Activated CD8-positive, alpha-beta T cell treated with anti-CD3 and anti-CD28 coated beads for 36 hours (primary cell): ENCODE results near the gene ADAM19. TPM values are rescaled to one million over a fixed set of nuclear protein-coding genes. Genes with fewer than 3 reads are reported as not detected.

Experiments
- ATAC-seq: fragments of 200-7000 bp; cut with Tn5 transposase; one replicate; pipeline ENCODE4 v1.10.0; 2021; ENCODE audit warnings: mild to moderate bottlenecking, moderate library complexity
- CTCF ChIA-PET: fragments of 350-600 bp; sonication (Branson Sonifier 250); formaldehyde crosslinking; loops from one replicate; lab custom pipeline; 2021; ENCODE audit warnings: antibody characterized with exemption; lab: Charles Lee
- POLR2A ChIA-PET: fragments of 350-600 bp; sonication (Branson Sonifier 250); formaldehyde crosslinking; loops from one replicate; lab custom pipeline; 2021; ENCODE audit warnings: antibody characterized with exemption; lab: Charles Lee
- DNase-seq: peaks from one replicate; pipeline ENCODE4 v3.0.0-alpha.2; 2020
- H3K27ac Mint-ChIP-seq: one replicate; pipeline ENCODE4 v1.8.0; 2021; ENCODE audit warnings: mild to moderate bottlenecking, mixed read lengths
- H3K27me3 Mint-ChIP-seq: one replicate; pipeline ENCODE4 v1.8.0; 2021; ENCODE audit warnings: mixed read lengths
- H3K36me3 Mint-ChIP-seq: one replicate; pipeline ENCODE4 v1.8.0; 2021; ENCODE audit warnings: low read depth, mixed read lengths
- H3K4me1 Mint-ChIP-seq: one replicate; pipeline ENCODE4 v1.8.0; 2021; ENCODE audit warnings: low read depth, mixed read lengths
- H3K4me3 Mint-ChIP-seq: one replicate; pipeline ENCODE4 v1.8.0; 2021; ENCODE audit warnings: mild to moderate bottlenecking, moderate library complexity, mixed read lengths
- H3K9me3 Mint-ChIP-seq: one replicate; pipeline ENCODE4 v1.8.0; 2021; ENCODE audit warnings: mixed read lengths
- CTCF ChIP-seq: fragments of 200-600 bp; IDR thresholded peaks from one replicate; pipeline ENCODE4 v1.8.0; 2022; ENCODE audit warnings: antibody characterized with exemption, mild to moderate bottlenecking
- intact Hi-C: fragments of 100-400 bp; cut with micrococcal nuclease; formaldehyde crosslinking; loops from one replicate; pipeline ENCODE4 v1.10.0; 2022
- total RNA-seq, 2 experiments: library from RNA; stranded (reverse); gene quantifications; one replicate each; pipeline ENCODE4 v1.2.3, GENCODE V29; 2021

Gene ADAM19
- total RNA-seq, 2 experiments from 2014 or later: 12.3 to 12.9 TPM

DNA sequence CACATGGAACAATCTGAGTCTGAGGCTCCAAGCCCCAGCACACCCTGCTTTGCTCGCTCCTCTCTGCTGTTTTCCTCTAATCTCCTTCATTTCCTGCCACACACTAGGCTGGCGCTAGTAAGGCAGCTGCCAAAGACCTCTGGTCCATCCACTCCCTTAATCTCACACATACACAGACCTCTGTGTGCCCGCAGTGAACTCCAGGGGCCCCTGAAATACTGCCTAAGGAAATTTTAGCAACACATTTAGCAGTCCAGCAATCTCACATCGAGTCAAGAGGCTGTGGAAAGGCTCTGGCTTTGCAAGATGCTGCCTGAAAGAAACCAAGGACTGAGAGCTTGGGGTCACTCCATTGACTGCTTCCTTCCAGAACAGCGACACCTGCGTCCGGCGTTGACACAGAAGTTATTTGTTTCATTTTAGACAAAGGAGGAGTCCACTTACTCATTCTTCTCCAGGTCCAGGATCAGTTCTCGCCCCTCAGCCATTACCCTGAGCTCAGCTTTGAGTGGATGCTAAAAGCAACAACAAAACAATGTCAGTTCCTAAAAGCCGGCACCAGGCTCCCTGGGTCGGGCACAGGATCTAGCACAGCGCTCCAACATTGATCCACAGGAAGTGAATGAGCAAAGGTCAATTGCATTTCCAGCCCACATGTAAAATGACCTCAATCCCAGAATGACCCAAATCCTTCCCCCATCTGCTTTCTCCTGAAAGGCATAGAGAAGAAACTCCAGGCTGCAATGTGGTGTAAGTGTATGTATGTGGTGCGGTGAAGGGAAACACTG, 11.5 kb downstream of the ADAM19 start:
- H3K4me1 Mint-ChIP-seq: peaks cover 2% of the 10 kb centered on the region
- no peak for ATAC-seq
- POLR2A ChIA-PET: no interaction called here
- no peak for TF ChIP-seq CTCF
- no peaks in the 10 kb centered on the region for H3K9me3 Mint-ChIP-seq
- peaks cover 2% of the 10 kb centered on the region for H3K27me3 Mint-ChIP-seq
- H3K27ac Mint-ChIP-seq: no peak overlapping the region
- no peak overlapping the region for H3K4me3 Mint-ChIP-seq
- intact Hi-C loops: no loop called here
- no peak for DNase-seq
- H3K36me3 Mint-ChIP-seq: peaks cover 4% of the 10 kb centered on the region
- CTCF ChIA-PET: interaction anchor here (1.1 kb wide), 1 partner anchor 33 kb away, joined by 3 read pairs; no protein-coding TSS in a partner anchor

- ATAC-seq: no peak
- ChIA-PET POLR2A (no interaction called here), CTCF (interaction anchor here (0.9 to 1.1 kb wide), 2 partner anchors 34 to 131 kb away, joined by 3 read pairs; no protein-coding TSS in a partner anchor)
- no peak overlapping the region for H3K4me3 Mint-ChIP-seq
- TF ChIP-seq CTCF: no peak
- H3K9me3 Mint-ChIP-seq: no peaks in the 10 kb centered on the region
- H3K4me1 Mint-ChIP-seq: no peaks in the 10 kb centered on the region
- intact Hi-C loops: no loop called here
- peaks cover 4% of the 10 kb centered on the region for H3K36me3 Mint-ChIP-seq
- peaks cover 2% of the 10 kb centered on the region for H3K27me3 Mint-ChIP-seq
- DNase-seq: no peak
- no peak overlapping the region for H3K27ac Mint-ChIP-seq
Observed at GRCh38 chr5:157563373-157563928, 12.1 kb downstream of the ADAM19 start.

GRCh38 chr5:157562111-157562581, 13.4 kb downstream of the ADAM19 start:
- peaks cover 2% of the 10 kb centered on the region for H3K36me3 Mint-ChIP-seq
- peaks cover 2% of the 10 kb centered on the region for H3K27me3 Mint-ChIP-seq
- no peak overlapping the region for H3K4me3 Mint-ChIP-seq
- DNase-seq (no peak), ATAC-seq (no peak)
- H3K4me1 Mint-ChIP-seq: no peaks in the 10 kb centered on the region
- CTCF ChIA-PET: interaction anchor here (1.2 kb wide), 2 partner anchors 19 to 22 kb away, joined by 3 read pairs; no protein-coding TSS in a partner anchor
- H3K9me3 Mint-ChIP-seq: no peaks in the 10 kb centered on the region
- intact Hi-C loops: no loop called here
- TF ChIP-seq CTCF: no peak
- POLR2A ChIA-PET: interaction anchor here (0.5 to 1.0 kb wide), 2 partner anchors 10 to 49 kb away, joined by 3 read pairs; no protein-coding TSS in a partner anchor
- no peak overlapping the region for H3K27ac Mint-ChIP-seq

GRCh38 chr5:157561110-157561509, 14.5 kb downstream of the ADAM19 start:
- H3K36me3 Mint-ChIP-seq: peaks cover 2% of the 10 kb centered on the region
- peaks cover 2% of the 10 kb centered on the region for H3K27me3 Mint-ChIP-seq
- intact Hi-C loops: no loop called here
- no peaks in the 10 kb centered on the region for H3K9me3 Mint-ChIP-seq
- no peak for TF ChIP-seq CTCF
- H3K4me3 Mint-ChIP-seq: no peak overlapping the region
- CTCF ChIA-PET: interaction anchor here (1.2 kb wide), 1 partner anchor 182 kb away, joined by 3 read pairs; no protein-coding TSS in a partner anchor
- no peak overlapping the region for H3K27ac Mint-ChIP-seq
- ATAC-seq (no peak), DNase-seq (no peak)
- POLR2A ChIA-PET: no interaction called here
- H3K4me1 Mint-ChIP-seq: no peaks in the 10 kb centered on the region

DNA sequence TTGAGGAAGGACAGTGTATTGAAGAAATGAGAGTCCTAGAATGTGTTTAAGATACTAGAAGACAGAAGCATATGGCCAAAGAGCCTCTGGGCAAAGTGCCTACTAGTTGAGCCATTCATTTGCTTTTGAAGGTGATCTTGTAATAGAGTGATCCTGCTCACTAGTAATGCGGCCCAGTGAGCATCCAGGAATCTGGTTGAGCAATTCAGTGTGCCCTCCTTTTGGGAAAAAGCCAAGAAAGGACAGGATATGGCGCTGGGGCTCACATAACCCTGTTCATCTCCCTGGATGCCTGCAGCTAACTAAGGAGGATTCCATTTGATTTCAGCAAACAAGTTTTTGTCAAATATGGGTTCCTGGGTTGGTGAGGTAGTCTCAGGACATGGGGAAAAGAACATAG, 16.3 kb downstream of the ADAM19 start:
- TF ChIP-seq CTCF: no peak
- Mint-ChIP-seq H3K4me1 (peaks cover 11% of the 10 kb centered on the region), H3K4me3 (no peak overlapping the region), H3K9me3 (no peaks in the 10 kb centered on the region), H3K27me3 (peaks cover 2% of the 10 kb centered on the region), H3K27ac (no peak overlapping the region), H3K36me3 (peaks cover 2% of the 10 kb centered on the region)
- CTCF ChIA-PET: interaction anchor here (1.2 kb wide), 1 partner anchor 70 kb away, joined by 3 read pairs; no protein-coding TSS in a partner anchor
- no peak for ATAC-seq
- POLR2A ChIA-PET: no interaction called here
- DNase-seq: no peak
- intact Hi-C loops: no loop called here
